OCI-LY3 (cell line): ENCODE data around the gene ZFPL1.

Source experiments
- H2AFZ ChIP-seq: fragments of 200-600, 300-600 bp; shearing (Covaris generic); 2 replicates; pipeline ENCODE4 v1.6.0; 2014; ENCODE audit warnings: antibody characterized with exemption, low read depth, low read length
- H3K27ac ChIP-seq: fragments of 200-600, 300-600 bp; sonication (generic); 2 replicates; pipeline ENCODE4 v1.5.1; 2014; ENCODE audit warnings: mild to moderate bottlenecking, low read length, moderate library complexity, mixed read lengths
- H3K27me3 ChIP-seq: fragments of 200-600, 300-600 bp; sonication (generic); 2 replicates; pipeline ENCODE4 v1.6.1; 2014; ENCODE audit warnings: low read depth, low read length, mixed read lengths
- H3K36me3 ChIP-seq: fragments of 200-600, 300-600 bp; sonication (generic); replicated peaks from 2 replicates; pipeline ENCODE3; 2014; ENCODE audit warnings: low read depth, low read length, mixed read lengths
- H3K4me1 ChIP-seq: fragments of 300-600, 200-600 bp; sonication (generic); 2 replicates; pipeline ENCODE4 v1.6.1; 2014; ENCODE audit warnings: low read length, mixed read lengths
- H3K4me2 ChIP-seq: fragments of 200-600, 300-600 bp; sonication (generic); 2 replicates; pipeline ENCODE4 v1.6.1; 2014; ENCODE audit warnings: low read length, mixed read lengths
- H3K4me3 ChIP-seq: fragments of 300-600, 200-600 bp; sonication (generic); 2 replicates; pipeline ENCODE4 v1.5.1; 2014; ENCODE audit warnings: antibody characterized with exemption, mild to moderate bottlenecking, low read length, moderate library complexity
- H3K79me2 ChIP-seq: fragments of 300-600, 200-600 bp; shearing (Covaris generic); 2 replicates; pipeline ENCODE4 v1.6.1; 2014; ENCODE audit warnings: mild to moderate bottlenecking, low read length, mixed read lengths
- H3K9ac ChIP-seq: fragments of 300-600, 200-600 bp; shearing (Covaris generic); 2 replicates; pipeline ENCODE4 v1.6.0; 2014; ENCODE audit warnings: mild to moderate bottlenecking, low read length, moderate library complexity
- H3K9me3 ChIP-seq: fragments of 200-600, 300-600 bp; shearing (Covaris generic); 2 replicates; pipeline ENCODE4 v1.6.1; 2014; ENCODE audit warnings: low read length, mixed read lengths; ENCODE audit not compliant: insufficient read depth
- H4K20me1 ChIP-seq: fragments of 200-600, 300-600 bp; sonication (generic); 2 replicates; pipeline ENCODE4 v1.6.1; 2016; ENCODE audit warnings: low read length, mixed read lengths; ENCODE audit not compliant: insufficient read depth
- CTCF ChIP-seq: fragments of 200-600, 300-600 bp; sonication (generic); IDR thresholded peaks from 2 replicates; pipeline ENCODE4 v1.5.1; 2014; ENCODE audit warnings: antibody characterized with exemption, low read length, low read depth
- EZH2phosphoT487 ChIP-seq: fragments of 200-600 bp; shearing (Covaris generic); IDR thresholded peaks from 2 replicates; pipeline ENCODE4 v1.6.1; 2018; ENCODE audit warnings: antibody characterized with exemption, mixed run types, low read depth

ZFPL1 gene

GRCh38 chr11:65058012-65058411 is 26.0 kb upstream of the ZFPL1 start:
- Histone ChIP-seq H2AFZ (no peak overlapping the region), H3K4me2 (no peak overlapping the region), H3K36me3 (no peaks in the 10 kb centered on the region), H4K20me1 (no peaks in the 10 kb centered on the region), H3K27me3 (no peaks in the 10 kb centered on the region), H3K27ac (no peak overlapping the region), H3K4me3 (no peak overlapping the region), H3K9me3 (no peaks in the 10 kb centered on the region), H3K79me2 (no peaks in the 10 kb centered on the region), H3K4me1 (peaks cover 44% of the 10 kb centered on the region), H3K9ac (no peak overlapping the region)
- no peak for TF ChIP-seq EZH2phosphoT487
- no peak for TF ChIP-seq CTCF

- no peak within 1 kb of the TSS for H3K9ac ChIP-seq
- H3K9me3 ChIP-seq: no peaks in the 10 kb centered on the region
- H3K36me3 ChIP-seq: no peaks in the 10 kb centered on the region
- H3K27me3 ChIP-seq: no peaks in the 10 kb centered on the region
- H4K20me1 ChIP-seq: no peaks in the 10 kb centered on the region
- H3K4me3 ChIP-seq: no peak within 1 kb of the TSS
- no peak within 1 kb of the TSS for H3K4me2 ChIP-seq
- H3K4me1 ChIP-seq: peaks cover 43% of the 10 kb centered on the region
- TF ChIP-seq EZH2phosphoT487 (no peak), CTCF (no peak)
- no peak within 1 kb of the TSS for H3K27ac ChIP-seq
- no peak within 1 kb of the TSS for H2AFZ ChIP-seq
- no peaks in the 10 kb centered on the region for H3K79me2 ChIP-seq
Observed at GRCh38 chr11:65058419-65059054, 25.5 kb upstream of the ZFPL1 start, which contains the start of gene NAALADL1. Gene NAALADL1 (minus strand): TSS chr11:65058553. CDS start chr11:65058521, 32 bp downstream.

- H4K20me1 ChIP-seq: no peaks in the 10 kb centered on the region
- no peaks in the 10 kb centered on the region for H3K36me3 ChIP-seq
- H3K27ac ChIP-seq: no peak overlapping the region
- H3K4me1 ChIP-seq: peaks cover 33% of the 10 kb centered on the region
- H3K4me2 ChIP-seq: no peak overlapping the region
- TF ChIP-seq CTCF: no peak
- TF ChIP-seq EZH2phosphoT487: no peak
- no peaks in the 10 kb centered on the region for H3K9me3 ChIP-seq
- no peak overlapping the region for H3K4me3 ChIP-seq
- H3K79me2 ChIP-seq: no peaks in the 10 kb centered on the region
- H3K9ac ChIP-seq: no peak overlapping the region
- H2AFZ ChIP-seq: no peak overlapping the region
- H3K27me3 ChIP-seq: no peaks in the 10 kb centered on the region
Observed at GRCh38 chr11:65059523-65059922, 24.5 kb upstream of the ZFPL1 start.

- no peak overlapping the region for H3K4me3 ChIP-seq
- no peaks in the 10 kb centered on the region for H3K36me3 ChIP-seq
- no peaks in the 10 kb centered on the region for H3K79me2 ChIP-seq
- H2AFZ ChIP-seq: no peak overlapping the region
- H3K27me3 ChIP-seq: no peaks in the 10 kb centered on the region
- H3K4me1 ChIP-seq: peaks cover 27% of the 10 kb centered on the region
- no peak overlapping the region for H3K9ac ChIP-seq
- no peak overlapping the region for H3K27ac ChIP-seq
- no peaks in the 10 kb centered on the region for H4K20me1 ChIP-seq
- H3K4me2 ChIP-seq: no peak overlapping the region
- no peak for TF ChIP-seq EZH2phosphoT487
- no peak for TF ChIP-seq CTCF
- no peaks in the 10 kb centered on the region for H3K9me3 ChIP-seq
Observed at GRCh38 chr11:65059959-65060824, 23.8 kb upstream of the ZFPL1 start.
